ENCODE data around the gene SUGCT.

DNA sequence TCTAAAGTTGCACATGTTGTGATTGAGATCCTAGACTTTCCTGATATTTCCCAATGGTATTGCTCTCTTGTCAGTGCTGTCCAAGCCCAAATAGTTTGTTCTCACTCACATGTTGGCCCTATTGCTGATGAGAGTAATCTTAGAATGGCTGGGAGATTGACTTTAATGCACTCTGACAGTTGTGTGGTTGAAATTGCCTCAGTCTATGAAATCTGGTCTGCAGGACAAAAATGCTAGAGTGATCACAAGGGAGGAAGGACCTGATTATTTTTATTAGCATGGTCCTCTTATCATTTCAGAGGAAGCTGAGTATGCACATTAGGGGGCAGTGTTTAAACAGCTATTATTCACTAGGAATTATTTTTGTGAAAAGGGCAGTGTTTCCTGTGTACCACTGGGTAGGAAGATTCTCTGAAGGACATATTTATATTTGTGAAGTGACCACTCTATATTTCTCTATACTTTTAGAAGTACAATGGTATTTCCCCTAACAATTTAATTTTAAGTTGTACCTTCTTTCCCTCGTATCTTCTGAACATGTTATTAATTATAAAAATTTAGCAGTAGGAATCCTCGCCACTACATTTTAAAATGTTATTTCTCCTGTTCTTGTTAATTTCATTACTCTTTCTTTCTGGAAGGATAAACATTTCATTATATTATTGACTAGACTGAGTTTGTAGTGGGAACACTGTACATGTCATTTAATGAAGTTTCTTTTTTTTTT lies 64.4 kb downstream of the SUGCT start:
- TF ChIP-seq, protein P1, sequence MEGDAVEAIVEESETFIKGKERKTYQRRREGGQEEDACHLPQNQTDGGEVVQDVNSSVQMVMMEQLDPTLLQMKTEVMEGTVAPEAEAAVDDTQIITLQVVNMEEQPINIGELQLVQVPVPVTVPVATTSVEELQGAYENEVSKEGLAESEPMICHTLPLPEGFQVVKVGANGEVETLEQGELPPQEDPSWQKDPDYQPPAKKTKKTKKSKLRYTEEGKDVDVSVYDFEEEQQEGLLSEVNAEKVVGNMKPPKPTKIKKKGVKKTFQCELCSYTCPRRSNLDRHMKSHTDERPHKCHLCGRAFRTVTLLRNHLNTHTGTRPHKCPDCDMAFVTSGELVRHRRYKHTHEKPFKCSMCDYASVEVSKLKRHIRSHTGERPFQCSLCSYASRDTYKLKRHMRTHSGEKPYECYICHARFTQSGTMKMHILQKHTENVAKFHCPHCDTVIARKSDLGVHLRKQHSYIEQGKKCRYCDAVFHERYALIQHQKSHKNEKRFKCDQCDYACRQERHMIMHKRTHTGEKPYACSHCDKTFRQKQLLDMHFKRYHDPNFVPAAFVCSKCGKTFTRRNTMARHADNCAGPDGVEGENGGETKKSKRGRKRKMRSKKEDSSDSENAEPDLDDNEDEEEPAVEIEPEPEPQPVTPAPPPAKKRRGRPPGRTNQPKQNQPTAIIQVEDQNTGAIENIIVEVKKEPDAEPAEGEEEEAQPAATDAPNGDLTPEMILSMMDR (IDR thresholded peaks at IDR 0.05 in 8 of 11, conservative IDR thresholded peaks at IDR 0.05 in 3 of 11) = peak in 1 of 11 experiments; percentile 13
- TF ChIP-seq POLR2A (IDR thresholded peaks at IDR 0.05) = no peak
- TF ChIP-seq POLR2AphosphoS5 (IDR thresholded peaks at IDR 0.05) = no peak
